Esophagus mucosa (tissue), 1 donor: Measurements from ENCODE around the gene TRIM9. TPM values are rescaled to one million over a fixed set of nuclear protein-coding genes. Genes with fewer than 3 reads are reported as not detected.

Source experiments
- ATAC-seq: fragments of 200-7000 bp; cut with Tn5 transposase; one replicate; pipeline ENCODE4 v1.9.1; 2020
- total RNA-seq: library from RNA; stranded (reverse); gene quantifications from one replicate; pipeline ENCODE4 v1.2.4, GENCODE V29; 2023
- donor health status: DM: yes; HTN: yes; CAD: no.

The TRIM9 gene
- total RNA-seq, 1 donor from 2014 or later, result 0.32 TPM

GRCh38 chr14:51056421-51056820, 38.5 kb downstream of the TRIM9 start:
- ATAC-seq, result no peak

DNA sequence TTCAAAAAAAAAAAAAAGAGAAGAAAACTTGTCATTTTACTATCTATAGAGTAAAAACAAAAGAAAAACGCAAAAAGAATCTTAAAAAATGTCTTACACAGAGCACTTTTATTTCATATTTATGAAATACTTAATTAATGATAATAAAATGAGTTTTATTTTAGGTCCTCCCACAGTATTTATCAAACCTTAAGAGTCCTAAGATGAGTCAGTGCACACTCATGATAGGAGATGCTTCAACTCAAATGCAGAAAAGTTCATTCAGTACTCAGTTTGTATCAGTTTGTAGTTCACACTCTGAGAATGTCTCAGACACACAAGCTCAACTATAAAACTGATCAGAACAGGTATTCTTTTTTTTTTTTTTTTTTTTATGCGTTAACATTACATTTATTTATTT, 41.7 kb downstream of the TRIM9 start:
- no peak for ATAC-seq

GRCh38 chr14:51044961-51045360, 49.9 kb downstream of the TRIM9 start:
- ATAC-seq, result no peak

GRCh38 chr14:51041883-51042282, 53.0 kb downstream of the TRIM9 start:
- ATAC-seq, result no peak

DNA sequence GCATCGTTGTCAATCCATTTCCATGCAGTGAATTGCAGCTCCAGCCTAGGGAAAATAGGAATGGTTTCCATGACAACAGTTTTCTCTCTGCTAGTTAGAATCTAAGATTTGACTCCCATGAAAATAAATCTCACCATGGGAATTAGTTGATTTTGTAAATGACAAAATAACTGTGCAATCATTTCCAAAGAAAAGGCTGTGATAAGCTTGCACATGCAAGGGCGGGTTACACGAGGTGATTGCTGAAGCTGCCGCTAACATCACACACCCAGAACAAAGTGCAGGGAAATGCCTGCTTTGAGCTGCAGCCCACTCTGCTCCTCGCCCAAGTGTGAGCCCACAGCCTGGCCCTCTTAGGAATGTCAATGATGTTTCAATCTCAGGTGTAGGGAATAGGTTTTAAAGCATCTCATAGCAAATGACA, 53.8 kb downstream of the TRIM9 start:
- ATAC-seq, result no peak

- no peak for ATAC-seq
Measured at GRCh38 chr14:51039252-51039651, 55.7 kb downstream of the TRIM9 start.

DNA sequence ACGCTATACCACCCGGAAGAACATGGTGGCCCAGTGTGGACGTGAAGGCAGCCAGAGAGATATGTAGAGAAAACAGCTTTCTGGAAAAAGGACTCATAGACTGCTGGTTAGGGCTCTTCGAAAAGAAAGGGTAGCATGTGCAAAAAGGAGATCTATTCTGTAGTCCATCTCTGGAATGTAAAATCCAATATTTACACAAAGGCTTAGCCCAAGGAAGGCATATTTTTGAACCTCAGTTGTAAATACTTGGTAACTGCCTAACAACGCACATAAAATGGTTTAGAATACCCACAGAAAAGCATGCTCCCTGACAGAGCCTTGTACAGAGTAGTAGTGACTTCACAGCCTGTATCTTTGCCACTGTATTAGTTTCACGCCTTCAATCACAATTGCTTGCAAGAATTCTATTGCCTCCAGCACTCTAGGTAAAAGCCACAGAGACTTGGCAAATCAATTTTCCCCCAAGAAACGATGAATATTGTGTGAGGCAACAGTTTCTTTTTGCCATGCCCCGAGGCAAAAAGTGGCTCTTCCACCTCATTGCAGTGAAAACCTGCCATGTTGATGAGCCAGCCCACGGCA, 59.2 kb downstream of the TRIM9 start:
- ATAC-seq, result no peak

DNA sequence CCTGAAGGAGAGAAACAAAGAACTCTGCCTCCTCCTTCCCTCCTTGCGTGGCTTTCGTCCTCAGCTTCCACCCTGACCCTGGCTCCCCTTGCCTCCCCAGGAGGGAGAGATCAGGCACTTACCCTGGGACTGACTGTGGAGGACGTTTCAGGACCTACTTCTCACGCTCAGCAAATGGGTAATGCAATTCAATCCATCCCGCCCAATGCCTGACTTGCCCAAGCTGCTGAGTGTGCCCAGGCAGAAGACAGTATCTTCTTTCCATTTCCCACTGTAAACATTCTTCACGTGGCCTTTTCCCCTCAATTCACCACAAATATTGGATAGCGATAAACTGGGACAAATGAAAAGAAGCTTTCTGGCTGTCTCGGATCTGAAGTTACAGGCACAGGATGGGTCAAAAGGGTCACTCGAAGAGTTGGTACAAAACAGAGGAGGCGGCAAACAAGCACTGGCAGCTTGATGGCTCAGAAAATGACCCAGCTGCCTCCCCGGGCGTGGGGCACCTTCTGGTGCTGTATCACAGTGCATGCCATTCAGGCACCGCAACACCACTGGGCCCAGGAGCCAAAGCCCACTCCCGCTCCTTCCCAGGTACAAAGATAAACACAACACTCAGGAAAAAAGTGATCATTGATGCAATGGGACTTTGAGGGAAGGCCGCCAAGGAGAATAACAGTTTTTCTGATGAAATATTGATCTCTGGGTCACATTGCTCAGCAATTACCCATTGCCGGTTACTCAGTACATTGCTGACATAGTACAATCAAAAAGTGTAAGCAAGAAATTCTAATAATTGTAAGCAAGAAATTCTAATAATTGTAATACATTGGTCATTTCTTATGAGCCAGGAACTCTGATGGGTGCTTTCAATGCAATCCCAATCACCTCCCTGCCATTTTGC, 65.8 kb downstream of the TRIM9 start:
- no peak for ATAC-seq

- no peak for ATAC-seq
Measured at GRCh38 chr14:51028361-51028760, 66.5 kb downstream of the TRIM9 start.

- no peak for ATAC-seq
Measured at GRCh38 chr14:51024377-51024776, 70.5 kb downstream of the TRIM9 start.

- no peak for ATAC-seq
Measured at GRCh38 chr14:51023964-51024363, 70.9 kb downstream of the TRIM9 start.

DNA sequence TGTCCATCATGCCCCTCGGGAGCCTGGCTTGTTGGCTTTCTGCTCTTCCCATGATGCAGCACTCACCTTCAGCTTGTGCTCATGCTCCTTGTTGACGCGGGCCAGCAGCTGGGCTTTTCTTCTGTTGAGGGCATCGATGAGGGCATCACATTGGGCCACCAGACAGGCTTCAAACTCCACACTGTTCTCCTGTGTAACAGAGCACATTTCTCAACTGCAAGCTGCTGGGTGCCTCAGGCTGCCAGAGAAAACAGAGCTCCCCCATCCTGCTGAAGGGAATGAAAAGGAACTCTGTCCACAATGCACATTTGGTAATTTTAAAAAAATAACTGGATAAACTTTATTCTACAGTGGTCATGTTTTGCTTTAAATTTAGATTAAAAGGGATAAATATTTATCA, 72.1 kb downstream of the TRIM9 start:
- ATAC-seq, result no peak

DNA sequence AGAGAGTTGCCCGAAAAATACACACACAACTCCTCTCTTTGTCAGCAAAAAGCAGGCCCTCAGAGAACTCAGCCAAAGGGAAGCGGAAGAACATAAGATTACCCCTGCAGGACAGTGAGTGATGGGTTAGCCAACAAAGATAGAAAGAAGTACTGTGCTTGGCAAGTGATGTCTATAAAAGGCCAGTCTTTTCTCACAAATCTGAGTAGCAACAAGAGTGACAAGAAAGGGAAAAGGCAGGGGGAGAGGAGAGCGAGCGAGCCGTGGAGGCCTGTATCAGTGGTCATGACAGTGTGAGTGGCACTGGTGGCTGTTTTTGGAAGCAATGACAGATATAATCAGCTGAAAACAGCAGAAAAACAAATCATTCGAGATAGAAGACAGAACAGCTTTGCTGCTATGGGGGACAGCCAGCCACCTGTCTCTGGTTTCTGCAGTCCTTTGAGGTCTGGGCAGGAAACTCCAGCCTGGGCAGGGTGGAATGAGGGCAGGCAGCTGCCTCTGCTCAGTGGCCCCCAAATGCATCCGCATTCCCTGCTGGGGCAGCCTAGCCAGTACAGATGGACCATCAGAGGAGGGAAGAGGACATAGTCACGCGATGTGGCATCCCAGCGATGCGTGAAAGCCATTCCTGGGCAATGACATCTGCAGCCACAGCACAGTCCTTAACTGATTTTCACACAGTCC, 74.7 kb downstream of the TRIM9 start:
- no peak for ATAC-seq

DNA sequence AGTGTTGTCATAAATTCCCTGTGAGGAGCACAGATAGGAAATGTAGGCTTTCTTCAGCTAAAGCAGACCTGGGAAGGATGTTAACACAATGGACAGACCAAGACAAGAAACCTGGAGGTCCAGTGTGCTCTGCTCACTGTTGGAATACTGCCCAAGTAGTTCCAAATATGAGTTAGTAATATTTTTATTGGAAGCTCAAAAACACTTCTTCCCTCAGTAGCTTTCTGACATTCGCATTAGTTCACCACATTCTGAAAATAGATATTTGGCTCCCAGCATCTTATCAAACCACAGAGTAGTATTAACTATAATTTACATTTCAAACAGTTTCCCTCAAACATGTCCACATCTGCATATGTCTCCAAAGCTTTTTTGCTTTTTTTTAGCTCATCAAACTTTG, 75.8 kb downstream of the TRIM9 start:
- no peak for ATAC-seq

- ATAC-seq, result no peak
Measured at GRCh38 chr14:51018521-51018920, 76.4 kb downstream of the TRIM9 start.

GRCh38 chr14:51014625-51015024, 80.3 kb downstream of the TRIM9 start:
- ATAC-seq, result no peak

GRCh38 chr14:51014086-51014485, 80.8 kb downstream of the TRIM9 start:
- peak; percentile 20 for ATAC-seq

- no peak for ATAC-seq
Measured at GRCh38 chr14:51012055-51012454, 82.8 kb downstream of the TRIM9 start.

GRCh38 chr14:51008446-51008845, 86.5 kb downstream of the TRIM9 start:
- ATAC-seq, result no peak

- ATAC-seq, result no peak
Measured at GRCh38 chr14:51006781-51007211, 88.1 kb downstream of the TRIM9 start.

DNA sequence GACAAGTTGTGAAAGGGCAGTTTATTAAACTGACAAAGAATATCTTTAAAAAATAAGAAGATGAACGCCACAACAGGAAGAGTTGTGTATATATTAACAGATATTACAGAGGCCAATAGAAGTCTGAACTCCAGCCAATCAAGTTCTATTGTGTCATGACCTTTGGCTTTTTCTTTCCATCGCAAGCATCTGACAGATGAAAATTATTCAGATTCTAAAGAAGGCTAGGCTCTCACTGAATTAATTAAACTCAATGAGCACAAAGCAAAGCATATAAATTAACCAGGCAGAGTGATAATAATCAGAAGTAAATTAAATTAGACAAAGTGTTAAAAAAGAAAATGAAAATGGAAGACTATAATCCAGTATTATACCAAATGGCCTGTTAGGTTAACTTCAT, 88.6 kb downstream of the TRIM9 start:
- ATAC-seq, result no peak

- ATAC-seq, result no peak
Measured at GRCh38 chr14:51004801-51005526, 89.9 kb downstream of the TRIM9 start.

- no peak for ATAC-seq
Measured at GRCh38 chr14:51004352-51004800, 90.5 kb downstream of the TRIM9 start.
